Measurements from ENCODE around the gene GFOD1.

GRCh38 chr6:13351271-13351670 is 136.1 kb downstream of the GFOD1 start:
- TF ChIP-seq CTCF (IDR thresholded peaks at IDR 0.05), result no peak
- TF ChIP-seq POLR2AphosphoS5 (IDR thresholded peaks at IDR 0.05; ENCODE audit: low read depth, low read length), result no peak
- no peak for TF ChIP-seq TCF7L2 (IDR thresholded peaks at IDR 0.05; ENCODE audit: low read depth, low read length)
- no peak for TF ChIP-seq REST (IDR thresholded peaks at IDR 0.05; ENCODE audit: insufficient read depth in 1 of 2, low read depth in 2 of 2, low read length in 1 of 2)

Measured in Panc1 (cell line).